BLaER1 (cell line): ENCODE data around the gene DUOXA2.

Experiments
- H3K27ac ChIP-seq: shearing (Covaris generic); formaldehyde crosslinking; 2 replicates; pipeline ENCODE4 v1.8.1; 2022
- H3K27me3 ChIP-seq: shearing (Covaris generic); formaldehyde crosslinking; 2 replicates; pipeline ENCODE4 v1.8.1; 2022
- H3K36me3 ChIP-seq: shearing (Covaris generic); formaldehyde crosslinking; 2 replicates; pipeline ENCODE4 v1.8.1; 2022
- H3K4me1 ChIP-seq: shearing (Covaris generic); formaldehyde crosslinking; 2 replicates; pipeline ENCODE4 v1.8.1; 2022
- H3K4me2 ChIP-seq: shearing (Covaris generic); formaldehyde crosslinking; 2 replicates; pipeline ENCODE4 v1.8.1; 2022
- H3K4me3 ChIP-seq: shearing (Covaris generic); formaldehyde crosslinking; 2 replicates; pipeline ENCODE4 v1.8.1; 2022
- H3K9ac ChIP-seq: shearing (Covaris generic); formaldehyde crosslinking; 2 replicates; pipeline ENCODE4 v1.8.1; 2022
- H3K9me3 ChIP-seq: shearing (Covaris generic); formaldehyde crosslinking; 2 replicates; pipeline ENCODE4 v1.8.1; 2022
- H4K20me1 ChIP-seq: shearing (Covaris generic); formaldehyde crosslinking; 2 replicates; pipeline ENCODE4 v1.8.1; 2022
- Cebpa-rat ChIP-seq: shearing (Covaris generic); IDR thresholded peaks from 2 replicates; pipeline ENCODE4 v1.8.1; 2022

DUOXA2 gene

GRCh38 chr15:45167631-45168205 lies 53.6 kb downstream of the DUOXA2 start:
- Histone ChIP-seq H3K27ac (peak overlapping the region; percentile 100), H3K36me3 (peaks cover 21% of the 10 kb centered on the region), H3K9me3 (no peaks in the 10 kb centered on the region), H3K4me1 (peaks cover 69% of the 10 kb centered on the region), H3K9ac (peak overlapping the region; percentile 98; the same call in 1 of the 2 replicates), H3K4me2 (peak overlapping the region; percentile 91), H4K20me1 (no peaks in the 10 kb centered on the region), H3K4me3 (peak overlapping the region; percentile 71), H3K27me3 (no peaks in the 10 kb centered on the region)
- no peak for TF ChIP-seq Cebpa-rat
